ENCODE measurements around the gene RXFP2.

RXFP2 gene

GRCh38 chr13:31719214-31719613 is 20.1 kb upstream of the RXFP2 start:
- H3K27ac ChIP-seq: no peak overlapping the region
- no peak for TF ChIP-seq CTCF (IDR thresholded peaks at IDR 0.05)
- no peaks in the 10 kb centered on the region for H3K9me3 ChIP-seq
- no peaks in the 10 kb centered on the region for H3K4me1 ChIP-seq (ENCODE audit: control insufficient read depth in 1 of 2, insufficient read depth in 1 of 2, low read depth in 1 of 2, low read length in 1 of 2)
- H3K27me3 ChIP-seq: no peaks in the 10 kb centered on the region
- H3K4me3 ChIP-seq (ENCODE audit: low read depth in 1 of 2, low read length in 1 of 2): no peak overlapping the region
- no peaks in the 10 kb centered on the region for H3K36me3 ChIP-seq

GRCh38 chr13:31722673-31723072 is 16.7 kb upstream of the RXFP2 start:
- Histone ChIP-seq H3K4me3 (ENCODE audit: low read depth in 1 of 2, low read length in 1 of 2) (no peak overlapping the region), H3K27ac (no peak overlapping the region), H3K27me3 (no peaks in the 10 kb centered on the region), H3K4me1 (ENCODE audit: control insufficient read depth in 1 of 2, insufficient read depth in 1 of 2, low read depth in 1 of 2, low read length in 1 of 2) (no peaks in the 10 kb centered on the region), H3K9me3 (no peaks in the 10 kb centered on the region), H3K36me3 (no peaks in the 10 kb centered on the region)
- TF ChIP-seq CTCF (IDR thresholded peaks at IDR 0.05): no peak

GRCh38 chr13:31725841-31726240 is 13.5 kb upstream of the RXFP2 start:
- Histone ChIP-seq H3K4me1 (ENCODE audit: control insufficient read depth in 1 of 2, insufficient read depth in 1 of 2, low read depth in 1 of 2, low read length in 1 of 2) (no peaks in the 10 kb centered on the region), H3K9me3 (no peaks in the 10 kb centered on the region), H3K27ac (no peak overlapping the region), H3K27me3 (no peaks in the 10 kb centered on the region), H3K4me3 (ENCODE audit: low read depth in 1 of 2, low read length in 1 of 2) (no peak overlapping the region), H3K36me3 (no peaks in the 10 kb centered on the region)
- TF ChIP-seq CTCF (IDR thresholded peaks at IDR 0.05): no peak

- no peak for TF ChIP-seq CTCF (IDR thresholded peaks at IDR 0.05)
These were observed 7.4 kb upstream of the RXFP2 start for GRCh38 chr13:31731921-31732320.

GRCh38 chr13:31733066-31733465 is 6.3 kb upstream of the RXFP2 start:
- Histone ChIP-seq H3K27me3 (peaks cover 6% of the 10 kb centered on the region), H3K36me3 (no peaks in the 10 kb centered on the region), H3K4me3 (ENCODE audit: low read depth in 1 of 2, low read length in 1 of 2) (no peak overlapping the region), H3K27ac (no peak overlapping the region), H3K9me3 (no peaks in the 10 kb centered on the region), H3K4me1 (ENCODE audit: control insufficient read depth in 1 of 2, insufficient read depth in 1 of 2, low read depth in 1 of 2, low read length in 1 of 2) (no peaks in the 10 kb centered on the region)
- TF ChIP-seq CTCF (IDR thresholded peaks at IDR 0.05): no peak

More at GRCh38 chr13:31731921-31732320, 7.4 kb upstream of the RXFP2 start:
- H3K4me1 ChIP-seq (ENCODE audit: control insufficient read depth in 1 of 2, insufficient read depth in 1 of 2, low read depth in 1 of 2, low read length in 1 of 2): no peaks in the 10 kb centered on the region
- no peaks in the 10 kb centered on the region for H3K9me3 ChIP-seq
- no peak overlapping the region for H3K4me3 ChIP-seq (ENCODE audit: low read depth in 1 of 2, low read length in 1 of 2)
- H3K27me3 ChIP-seq: peaks cover 6% of the 10 kb centered on the region
- no peak overlapping the region for H3K27ac ChIP-seq
- no peaks in the 10 kb centered on the region for H3K36me3 ChIP-seq

- no peak for TF ChIP-seq CTCF (IDR thresholded peaks at IDR 0.05)
- no peak overlapping the region for H3K27ac ChIP-seq
- no peak overlapping the region for H3K4me3 ChIP-seq (ENCODE audit: low read depth in 1 of 2, low read length in 1 of 2)
- no peaks in the 10 kb centered on the region for H3K36me3 ChIP-seq
- H3K9me3 ChIP-seq: no peaks in the 10 kb centered on the region
- no peaks in the 10 kb centered on the region for H3K4me1 ChIP-seq (ENCODE audit: control insufficient read depth in 1 of 2, insufficient read depth in 1 of 2, low read depth in 1 of 2, low read length in 1 of 2)
- peaks cover 6% of the 10 kb centered on the region for H3K27me3 ChIP-seq
These were observed 5.7 kb upstream of the RXFP2 start for GRCh38 chr13:31733647-31734046.
